Measurements from ENCODE around the gene GYS1.

Gene GYS1

GRCh38 chr19:48993175-48994034, at the start of gene GYS1, which contains the start of gene RUVBL2 (continued):
- no peak for TF ChIP-seq INSM2 (tag by site-specific recombination; IDR thresholded peaks at IDR 0.05)
- TF ChIP-seq ZNF202 (tag by site-specific recombination; IDR thresholded peaks at IDR 0.05; ENCODE audit: borderline replicate concordance): no peak
- no peak for TF ChIP-seq ATF2 (tag by site-specific recombination; IDR thresholded peaks at IDR 0.05; ENCODE audit: low read depth)
- no peak for TF ChIP-seq ZNF398 (tag by site-specific recombination; IDR thresholded peaks at IDR 0.05)
- TF ChIP-seq ZNF37A (tag by site-specific recombination; IDR thresholded peaks at IDR 0.05): no peak
- peak; percentile 49; the same call in 1 of the 2 replicates for TF ChIP-seq ZNF335 (tag by site-specific recombination; conservative IDR thresholded peaks at IDR 0.05)
- no peak for TF ChIP-seq ZNF114 (tag by site-specific recombination; IDR thresholded peaks at IDR 0.05)
- TF ChIP-seq ZBTB8A (tag by site-specific recombination; IDR thresholded peaks at IDR 0.05): peak; percentile 55; the same call in 1 of the 2 replicates
- no peak for TF ChIP-seq ZSCAN4 (tag by site-specific recombination; IDR thresholded peaks at IDR 0.05)
- TF ChIP-seq ZNF223 (tag by site-specific recombination; IDR thresholded peaks at IDR 0.05): no peak
- TF ChIP-seq ZNF302 (tag by site-specific recombination; IDR thresholded peaks at IDR 0.05; ENCODE audit: low read depth): no peak
- TF ChIP-seq ZNF146 (tag by site-specific recombination; IDR thresholded peaks at IDR 0.05): no peak
- peak; percentile 75; the same call in 1 of the 2 replicates for TF ChIP-seq ZNF785 (tag by site-specific recombination; IDR thresholded peaks at IDR 0.05)
- TF ChIP-seq ZNF701 (tag by site-specific recombination; IDR thresholded peaks at IDR 0.05): no peak
- no peak for TF ChIP-seq BCL6B (tag by site-specific recombination; IDR thresholded peaks at IDR 0.05)
- no peak for TF ChIP-seq ZNF621 (tag by site-specific recombination; IDR thresholded peaks at IDR 0.05)
- TF ChIP-seq ZNF645 (tag by site-specific recombination; IDR thresholded peaks at IDR 0.05): no peak
- TF ChIP-seq ZNF239 (tag by site-specific recombination; IDR thresholded peaks at IDR 0.05): no peak
- no peak for TF ChIP-seq ZNF777 (tag by site-specific recombination; IDR thresholded peaks at IDR 0.05; ENCODE audit: borderline replicate concordance)
- TF ChIP-seq HOXC10 (CRISPR knock-in tag; IDR thresholded peaks at IDR 0.05): no peak
- no peak for TF ChIP-seq ZNF16 (tag by site-specific recombination; IDR thresholded peaks at IDR 0.05; ENCODE audit: low read depth)
- no peak for TF ChIP-seq ZNF354C (tag by site-specific recombination; IDR thresholded peaks at IDR 0.05; ENCODE audit: borderline replicate concordance, low read depth)
- no peak for TF ChIP-seq RBAK (tag by site-specific recombination; IDR thresholded peaks at IDR 0.05)
- TF ChIP-seq ZNF837 (tag by site-specific recombination; IDR thresholded peaks at IDR 0.05): no peak
- TF ChIP-seq ZNF449 (tag by site-specific recombination; IDR thresholded peaks at IDR 0.05): peak; percentile 50; the same call in 1 of the 2 replicates
- TF ChIP-seq ZNF140 (tag by site-specific recombination; IDR thresholded peaks at IDR 0.05): no peak
- TF ChIP-seq ZNF2 (tag by site-specific recombination; IDR thresholded peaks at IDR 0.05): no peak
- TF ChIP-seq ZSCAN16 (tag by site-specific recombination; IDR thresholded peaks at IDR 0.05): no peak
- TF ChIP-seq ZNF121 (tag by site-specific recombination; IDR thresholded peaks at IDR 0.05): no peak
- TF ChIP-seq ZNF184 (tag by site-specific recombination; IDR thresholded peaks at IDR 0.05): no peak
- TF ChIP-seq ZNF433 (tag by site-specific recombination; IDR thresholded peaks at IDR 0.05; ENCODE audit: low read depth): no peak

Measured in HEK293 (cell line).